ENCODE results near the gene MGAT4A.

DNA sequence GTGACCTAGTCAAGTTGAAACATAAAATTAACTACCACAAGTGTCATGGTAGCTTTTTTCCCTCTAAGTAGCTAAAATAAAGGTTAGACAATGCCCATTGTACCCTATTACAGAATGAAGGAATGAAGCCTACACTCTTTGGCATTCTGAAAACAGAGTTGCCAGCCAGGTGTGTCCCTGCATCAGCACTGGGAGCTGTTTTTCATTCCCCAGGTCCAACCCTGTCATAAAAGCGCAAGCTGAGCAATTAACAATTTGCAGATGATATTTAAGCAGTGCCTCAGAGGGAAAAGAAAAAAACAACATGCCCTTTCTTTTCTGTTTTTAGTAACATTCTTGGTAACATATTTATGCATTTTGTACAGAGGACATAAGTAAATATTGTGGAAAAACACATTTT, 46.8 kb upstream of the MGAT4A start:
- TF ChIP-seq POLR2A (IDR thresholded peaks at IDR 0.05): no peak
- TF ChIP-seq, protein P1, sequence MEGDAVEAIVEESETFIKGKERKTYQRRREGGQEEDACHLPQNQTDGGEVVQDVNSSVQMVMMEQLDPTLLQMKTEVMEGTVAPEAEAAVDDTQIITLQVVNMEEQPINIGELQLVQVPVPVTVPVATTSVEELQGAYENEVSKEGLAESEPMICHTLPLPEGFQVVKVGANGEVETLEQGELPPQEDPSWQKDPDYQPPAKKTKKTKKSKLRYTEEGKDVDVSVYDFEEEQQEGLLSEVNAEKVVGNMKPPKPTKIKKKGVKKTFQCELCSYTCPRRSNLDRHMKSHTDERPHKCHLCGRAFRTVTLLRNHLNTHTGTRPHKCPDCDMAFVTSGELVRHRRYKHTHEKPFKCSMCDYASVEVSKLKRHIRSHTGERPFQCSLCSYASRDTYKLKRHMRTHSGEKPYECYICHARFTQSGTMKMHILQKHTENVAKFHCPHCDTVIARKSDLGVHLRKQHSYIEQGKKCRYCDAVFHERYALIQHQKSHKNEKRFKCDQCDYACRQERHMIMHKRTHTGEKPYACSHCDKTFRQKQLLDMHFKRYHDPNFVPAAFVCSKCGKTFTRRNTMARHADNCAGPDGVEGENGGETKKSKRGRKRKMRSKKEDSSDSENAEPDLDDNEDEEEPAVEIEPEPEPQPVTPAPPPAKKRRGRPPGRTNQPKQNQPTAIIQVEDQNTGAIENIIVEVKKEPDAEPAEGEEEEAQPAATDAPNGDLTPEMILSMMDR (IDR thresholded peaks at IDR 0.05 in 4 of 5, conservative IDR thresholded peaks at IDR 0.05 in 1 of 5): no peak

All from gastrocnemius medialis (tissue), 4 donors.